Calu3 (cell line): Measurements from ENCODE around the gene WDR35. TPM values are rescaled to one million over a fixed set of nuclear protein-coding genes. Genes with fewer than 3 reads are reported as not detected.

Experiments used
- BruUV-seq: library from RNA; stranded (reverse); fragments of 400-500 nt; replicated peaks from 2 replicates; lab custom pipeline; 2021; lab: Mats Ljungman, UMichigan
- CTCF ChIA-PET: fragments of 300-600 bp; sonication (Branson Sonifier 250); formaldehyde crosslinking; loops from one replicate; lab custom pipeline; 2022; ENCODE audit warnings: antibody characterized with exemption; lab: Charles Lee
- DNase-seq: peaks from one replicate; pipeline ENCODE4 v3.0.0; 2022
- H3K27ac Mint-ChIP-seq: one replicate; pipeline ENCODE4 v1.8.0; 2022; ENCODE audit warnings: mixed read lengths; ENCODE audit not compliant: unreplicated experiment
- H3K27me3 Mint-ChIP-seq: one replicate; pipeline ENCODE4 v1.8.0; 2022; ENCODE audit warnings: mixed read lengths; ENCODE audit not compliant: unreplicated experiment
- H3K36me3 Mint-ChIP-seq: one replicate; pipeline ENCODE4 v1.8.0; 2022; ENCODE audit warnings: mild to moderate bottlenecking, moderate library complexity, mixed read lengths; ENCODE audit not compliant: insufficient read depth, unreplicated experiment
- H3K4me1 Mint-ChIP-seq: one replicate; pipeline ENCODE4 v1.8.0; 2022; ENCODE audit warnings: mild to moderate bottlenecking, low read depth, mixed read lengths; ENCODE audit not compliant: unreplicated experiment
- H3K4me3 Mint-ChIP-seq: one replicate; pipeline ENCODE4 v1.8.0; 2022; ENCODE audit warnings: mild to moderate bottlenecking, low read depth, moderate library complexity, mixed read lengths; ENCODE audit not compliant: unreplicated experiment
- H3K9me3 Mint-ChIP-seq: one replicate; pipeline ENCODE4 v1.8.0; 2022; ENCODE audit warnings: low read depth, mixed read lengths; ENCODE audit not compliant: unreplicated experiment
- intact Hi-C: fragments of 100-400 bp; cut with micrococcal nuclease; formaldehyde crosslinking; loops from one replicate; pipeline ENCODE4 v1.10.0; 2022; ENCODE audit not compliant: unreplicated experiment
- total RNA-seq: library from RNA; stranded (reverse); gene quantifications from 2 replicates; pipeline ENCODE4 v1.2.3, GENCODE V29; 2022
- TF ChIP-seq, protein P1 (sequence below): fragments of 200-600 bp; IDR thresholded peaks from one replicate; pipeline ENCODE4 v1.8.0; 2022; ENCODE audit warnings: antibody characterized with exemption; ENCODE audit not compliant: unreplicated experiment

Gene WDR35
- total RNA-seq, 1 experiment from 2014 or later = 9.8 TPM

DNA sequence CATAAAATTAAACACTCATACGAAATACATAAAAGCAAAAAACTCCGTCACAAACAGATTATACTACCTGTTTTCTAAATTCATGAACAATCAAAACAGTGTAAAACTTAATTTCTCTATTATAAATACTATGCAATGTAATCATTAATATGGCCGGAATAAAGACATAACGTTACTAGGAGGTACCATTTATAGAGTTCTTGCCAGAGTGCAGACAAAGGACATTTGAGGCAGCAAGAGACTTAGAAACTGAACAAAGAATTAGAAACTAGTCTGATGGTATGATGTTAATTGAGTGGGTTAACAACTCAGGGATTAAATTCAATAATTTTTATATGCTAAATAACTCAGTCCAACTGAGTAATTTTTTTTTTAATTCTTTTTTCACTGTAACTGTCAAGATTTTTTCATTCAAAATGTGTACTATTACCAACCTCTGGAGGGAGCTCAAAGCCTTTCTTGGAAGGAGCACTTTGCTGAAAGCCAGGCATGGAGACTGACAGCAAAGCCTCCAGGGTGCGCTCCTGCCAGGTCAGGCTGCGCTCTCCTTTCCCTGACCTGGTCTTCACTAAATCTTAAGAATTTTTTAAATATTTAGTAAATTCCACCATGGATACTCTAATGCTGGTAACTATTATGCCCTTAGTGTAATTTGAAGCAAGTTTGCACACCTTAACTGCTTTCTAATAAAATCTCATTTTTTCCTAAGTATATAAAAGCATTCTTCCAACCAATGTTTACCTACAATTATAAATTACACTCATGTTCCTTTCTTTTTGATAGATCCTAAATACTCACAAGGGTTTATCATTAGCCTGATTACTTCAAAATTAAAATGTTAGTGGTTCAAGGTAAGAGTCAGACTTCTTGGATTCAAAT lies 34.1 kb downstream of the WDR35 start:
- Mint-ChIP-seq H3K9me3 (no peaks in the 10 kb centered on the region), H3K4me1 (no peaks in the 10 kb centered on the region), H3K36me3 (peaks cover 6% of the 10 kb centered on the region), H3K27me3 (no peaks in the 10 kb centered on the region), H3K4me3 (no peak overlapping the region), H3K27ac (no peak overlapping the region)
- TF ChIP-seq, protein P1, sequence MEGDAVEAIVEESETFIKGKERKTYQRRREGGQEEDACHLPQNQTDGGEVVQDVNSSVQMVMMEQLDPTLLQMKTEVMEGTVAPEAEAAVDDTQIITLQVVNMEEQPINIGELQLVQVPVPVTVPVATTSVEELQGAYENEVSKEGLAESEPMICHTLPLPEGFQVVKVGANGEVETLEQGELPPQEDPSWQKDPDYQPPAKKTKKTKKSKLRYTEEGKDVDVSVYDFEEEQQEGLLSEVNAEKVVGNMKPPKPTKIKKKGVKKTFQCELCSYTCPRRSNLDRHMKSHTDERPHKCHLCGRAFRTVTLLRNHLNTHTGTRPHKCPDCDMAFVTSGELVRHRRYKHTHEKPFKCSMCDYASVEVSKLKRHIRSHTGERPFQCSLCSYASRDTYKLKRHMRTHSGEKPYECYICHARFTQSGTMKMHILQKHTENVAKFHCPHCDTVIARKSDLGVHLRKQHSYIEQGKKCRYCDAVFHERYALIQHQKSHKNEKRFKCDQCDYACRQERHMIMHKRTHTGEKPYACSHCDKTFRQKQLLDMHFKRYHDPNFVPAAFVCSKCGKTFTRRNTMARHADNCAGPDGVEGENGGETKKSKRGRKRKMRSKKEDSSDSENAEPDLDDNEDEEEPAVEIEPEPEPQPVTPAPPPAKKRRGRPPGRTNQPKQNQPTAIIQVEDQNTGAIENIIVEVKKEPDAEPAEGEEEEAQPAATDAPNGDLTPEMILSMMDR = peak; percentile 81
- BruUV-seq = no TSS peak
- peak; percentile 74 for DNase-seq
- CTCF ChIA-PET = interaction anchor here (0.7 to 1.5 kb wide), 7 partner anchors 9 to 335 kb away, joined by 3 to 15 read pairs (median 4); partner anchors contain the start of genes LAPTM4A and SDC1
- intact Hi-C loops = loop anchor here (1.0 kb wide), 2 partner anchors 138 to 143 kb away; no protein-coding TSS in a partner anchor

DNA sequence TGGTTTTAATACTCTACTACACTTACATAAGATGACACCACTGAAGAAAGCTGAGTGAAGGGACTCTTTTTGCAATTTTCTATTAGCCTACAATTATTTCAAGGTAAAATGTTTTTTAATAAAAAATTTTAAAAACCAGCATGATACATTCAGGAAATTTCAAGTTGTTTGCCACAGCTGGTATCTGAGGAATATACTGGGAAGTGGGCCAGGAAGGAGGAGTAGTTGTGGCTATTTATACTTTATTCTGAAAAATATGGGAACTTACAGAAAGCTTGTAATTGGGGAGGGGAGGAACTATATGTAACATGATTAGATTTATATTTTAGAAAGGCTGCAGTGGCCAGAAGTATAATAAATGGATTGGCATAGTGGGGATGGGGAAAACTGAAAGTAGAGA lies 40.8 kb downstream of the WDR35 start:
- Mint-ChIP-seq H3K27me3 (no peaks in the 10 kb centered on the region), H3K4me3 (no peak overlapping the region), H3K4me1 (no peaks in the 10 kb centered on the region), H3K9me3 (no peaks in the 10 kb centered on the region), H3K27ac (no peak overlapping the region), H3K36me3 (peaks cover 6% of the 10 kb centered on the region)
- DNase-seq = no peak
- TF ChIP-seq, protein P1 = no peak
- CTCF ChIA-PET = no interaction called here
- intact Hi-C loops = no loop called here
- BruUV-seq = no TSS peak

DNA sequence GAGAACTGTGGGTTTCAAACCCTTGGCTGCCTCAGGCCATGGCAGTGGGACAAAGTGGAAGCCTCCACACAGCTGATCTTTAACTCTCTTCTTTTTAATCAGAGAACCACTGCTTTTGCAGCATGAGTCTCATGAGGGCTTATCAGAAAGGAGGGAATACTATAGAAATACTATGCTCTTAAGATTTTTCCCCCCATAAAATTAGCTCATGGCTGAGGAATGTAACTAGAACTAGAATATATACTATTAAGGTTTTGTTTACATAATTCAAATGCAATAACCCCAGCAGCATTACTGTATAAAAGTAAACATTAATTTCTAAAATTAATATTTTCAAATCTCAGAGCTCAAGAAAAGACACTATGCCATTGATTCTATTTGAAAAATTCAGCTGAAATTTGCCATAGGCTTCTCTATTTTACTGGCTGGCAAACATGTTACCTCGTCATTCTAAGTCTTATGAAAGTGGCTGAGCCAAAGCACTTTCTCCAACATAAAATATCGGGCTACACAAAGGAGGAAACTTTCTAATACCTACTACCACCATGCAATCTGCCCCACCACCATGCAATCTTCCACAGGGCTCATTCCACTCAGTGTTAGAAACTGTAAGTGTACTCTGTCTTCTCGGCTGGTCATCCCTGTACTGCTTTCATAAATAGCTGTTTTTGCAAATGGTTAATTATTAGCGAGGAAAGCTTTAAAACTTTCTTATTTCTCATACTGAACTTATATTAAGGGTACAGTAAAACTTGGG lies 42.5 kb downstream of the WDR35 start:
- H3K27ac Mint-ChIP-seq = no peak overlapping the region
- TF ChIP-seq, protein P1 = no peak
- intact Hi-C loops = no loop called here
- H3K36me3 Mint-ChIP-seq = no peaks in the 10 kb centered on the region
- H3K27me3 Mint-ChIP-seq = no peaks in the 10 kb centered on the region
- CTCF ChIA-PET = interaction anchor here (0.8 kb wide), 1 partner anchor 8 kb away, joined by 3 read pairs; no protein-coding TSS in a partner anchor
- no peak overlapping the region for H3K4me3 Mint-ChIP-seq
- DNase-seq = no peak
- H3K9me3 Mint-ChIP-seq = no peaks in the 10 kb centered on the region
- no TSS peak for BruUV-seq
- H3K4me1 Mint-ChIP-seq = no peaks in the 10 kb centered on the region

DNA sequence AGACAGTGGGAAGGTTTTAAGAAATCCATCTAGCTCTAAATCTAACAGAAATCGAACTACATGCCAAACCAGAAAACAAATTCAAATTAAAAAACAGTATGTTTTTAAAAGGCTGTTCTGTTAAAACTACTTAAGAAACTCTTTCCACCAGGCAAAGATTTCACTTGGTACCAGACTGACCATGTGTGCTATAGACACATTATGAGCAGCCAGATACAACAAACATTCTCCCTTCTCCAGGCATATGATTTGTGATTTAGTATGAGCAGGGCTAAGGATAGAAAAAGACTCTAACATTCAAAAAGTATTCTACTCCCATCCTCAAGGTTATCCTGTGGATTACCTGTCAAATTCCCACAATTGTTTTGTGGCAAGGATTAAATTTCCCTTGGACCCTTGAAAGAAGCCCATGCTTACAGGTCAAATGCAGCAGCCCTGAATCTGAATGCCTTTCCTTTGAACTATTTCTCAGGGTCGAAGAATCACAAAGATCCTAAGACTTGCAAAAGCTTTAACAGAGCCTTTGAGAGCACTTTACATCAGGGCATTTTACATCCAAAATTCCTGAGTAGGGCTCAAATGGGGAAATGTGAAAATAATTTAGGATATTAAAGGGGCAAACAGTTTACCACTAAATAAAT lies 45.6 kb downstream of the WDR35 start:
- H3K9me3 Mint-ChIP-seq = no peaks in the 10 kb centered on the region
- BruUV-seq = no TSS peak
- CTCF ChIA-PET = no interaction called here
- H3K4me1 Mint-ChIP-seq = no peaks in the 10 kb centered on the region
- TF ChIP-seq, protein P1 = no peak
- no peak for DNase-seq
- H3K27me3 Mint-ChIP-seq = no peaks in the 10 kb centered on the region
- intact Hi-C loops = no loop called here
- H3K4me3 Mint-ChIP-seq = no peak overlapping the region
- no peak overlapping the region for H3K27ac Mint-ChIP-seq
- H3K36me3 Mint-ChIP-seq = no peaks in the 10 kb centered on the region
